ENCODE results near the gene SCGB2B2. TPM values are rescaled to one million over a fixed set of nuclear protein-coding genes. Genes with fewer than 3 reads are reported as not detected.
A peak's percentile ranks its signal among the peaks of the same experiment; 100 is the strongest.

Gene SCGB2B2
- total RNA-seq, 1 donor from 2014 or later: not detected

GRCh38 chr19:34678085-34678412 is 1.1 kb upstream of the SCGB2B2 start:
- peaks cover 41% of the 10 kb centered on the region for H3K36me3 ChIP-seq
- H3K27ac ChIP-seq (replicated peaks): peak overlapping the region; percentile 99
- peak overlapping the region; percentile 84 for H3K4me3 ChIP-seq
- peaks cover 60% of the 10 kb centered on the region for H3K4me1 ChIP-seq
- intact Hi-C loops (cut with micrococcal nuclease): no loop called here
- no peak for TF ChIP-seq CTCF (IDR thresholded peaks at IDR 0.05; ENCODE audit: borderline replicate concordance)
- no peaks in the 10 kb centered on the region for H3K27me3 ChIP-seq (ENCODE audit: low read depth)
- no peak for DNase-seq
- H3K9me3 ChIP-seq (replicated peaks): peaks cover 29% of the 10 kb centered on the region

- DNase-seq: peak; percentile 97
- peaks cover 60% of the 10 kb centered on the region for H3K4me1 ChIP-seq
- no peaks in the 10 kb centered on the region for H3K27me3 ChIP-seq (ENCODE audit: low read depth)
- H3K4me3 ChIP-seq: peak within 1 kb of the TSS; percentile 84
- peak within 1 kb of the TSS; percentile 99 for H3K27ac ChIP-seq (replicated peaks)
- H3K36me3 ChIP-seq: peaks cover 36% of the 10 kb centered on the region
- intact Hi-C loops (cut with micrococcal nuclease): no loop called here
- H3K9me3 ChIP-seq (replicated peaks): peaks cover 23% of the 10 kb centered on the region
- TF ChIP-seq CTCF (IDR thresholded peaks at IDR 0.05; ENCODE audit: borderline replicate concordance): no peak
These were observed 576 bp upstream of the SCGB2B2 start, which contains the start of gene ZNF302 for GRCh38 chr19:34677386-34678084. TSS of gene ZNF302 (plus strand) at chr19:34677678. CDS start at chr19:34678805, 1,127 bp downstream.

- no peak for TF ChIP-seq CTCF (IDR thresholded peaks at IDR 0.05; ENCODE audit: borderline replicate concordance)
- Histone ChIP-seq H3K27me3 (ENCODE audit: low read depth) (no peaks in the 10 kb centered on the region), H3K9me3 (replicated peaks) (peaks cover 7% of the 10 kb centered on the region), H3K4me1 (peaks cover 60% of the 10 kb centered on the region), H3K4me3 (peak overlapping the region; percentile 84), H3K36me3 (peaks cover 20% of the 10 kb centered on the region), H3K27ac (replicated peaks) (no peak overlapping the region)
- intact Hi-C loops (cut with micrococcal nuclease): no loop called here
- no peak for DNase-seq
These were observed 1.0 kb downstream of the SCGB2B2 start for GRCh38 chr19:34675919-34676318.

GRCh38 chr19:34675250-34675649 is 1.7 kb downstream of the SCGB2B2 start:
- TF ChIP-seq CTCF (IDR thresholded peaks at IDR 0.05; ENCODE audit: borderline replicate concordance): no peak
- intact Hi-C loops (cut with micrococcal nuclease): no loop called here
- no peak for DNase-seq
- Histone ChIP-seq H3K4me1 (peaks cover 55% of the 10 kb centered on the region), H3K4me3 (no peak overlapping the region), H3K27me3 (ENCODE audit: low read depth) (no peaks in the 10 kb centered on the region), H3K27ac (replicated peaks) (no peak overlapping the region), H3K36me3 (peaks cover 13% of the 10 kb centered on the region), H3K9me3 (replicated peaks) (peaks cover under 1% of the 10 kb centered on the region)

- no peak for TF ChIP-seq CTCF (IDR thresholded peaks at IDR 0.05; ENCODE audit: borderline replicate concordance)
- no peak for DNase-seq
- Histone ChIP-seq H3K9me3 (replicated peaks) (no peaks in the 10 kb centered on the region), H3K36me3 (no peaks in the 10 kb centered on the region), H3K27ac (replicated peaks) (no peak overlapping the region), H3K4me3 (no peak overlapping the region), H3K27me3 (ENCODE audit: low read depth) (no peaks in the 10 kb centered on the region), H3K4me1 (peaks cover 38% of the 10 kb centered on the region)
- intact Hi-C loops (cut with micrococcal nuclease): no loop called here
These were observed 3.4 kb downstream of the SCGB2B2 start for GRCh38 chr19:34673590-34673989.
